GM18517 (cell line): ENCODE results near the gene PLCB1.

Experiments used
- ATAC-seq: cut with Tn5 transposase; IDR thresholded peaks from one replicate; pipeline ENCODE4 v1.9.1; 2021; ENCODE audit warnings: mild to moderate bottlenecking, moderate library complexity; ENCODE audit not compliant: unreplicated experiment

The PLCB1 gene

DNA sequence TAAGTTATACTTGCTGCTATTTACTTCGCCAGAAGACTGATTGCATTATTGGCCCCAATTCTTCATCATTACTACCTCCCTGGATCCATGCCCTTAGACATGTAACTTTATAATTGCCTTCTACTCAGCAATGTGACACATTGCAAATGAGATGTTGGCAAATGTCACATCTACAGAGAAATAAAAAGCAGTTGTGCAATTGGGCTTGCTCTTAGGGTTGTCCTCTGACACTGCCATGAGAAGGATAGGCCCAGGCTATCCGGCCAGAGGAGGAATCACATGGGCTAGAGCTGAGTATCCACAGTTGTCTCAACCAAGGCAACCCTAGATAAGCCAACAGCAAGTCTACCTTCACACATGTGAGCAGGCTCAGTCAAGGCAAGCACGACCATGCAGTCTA lies 447.0 kb downstream of the PLCB1 start:
- no peak for ATAC-seq

DNA sequence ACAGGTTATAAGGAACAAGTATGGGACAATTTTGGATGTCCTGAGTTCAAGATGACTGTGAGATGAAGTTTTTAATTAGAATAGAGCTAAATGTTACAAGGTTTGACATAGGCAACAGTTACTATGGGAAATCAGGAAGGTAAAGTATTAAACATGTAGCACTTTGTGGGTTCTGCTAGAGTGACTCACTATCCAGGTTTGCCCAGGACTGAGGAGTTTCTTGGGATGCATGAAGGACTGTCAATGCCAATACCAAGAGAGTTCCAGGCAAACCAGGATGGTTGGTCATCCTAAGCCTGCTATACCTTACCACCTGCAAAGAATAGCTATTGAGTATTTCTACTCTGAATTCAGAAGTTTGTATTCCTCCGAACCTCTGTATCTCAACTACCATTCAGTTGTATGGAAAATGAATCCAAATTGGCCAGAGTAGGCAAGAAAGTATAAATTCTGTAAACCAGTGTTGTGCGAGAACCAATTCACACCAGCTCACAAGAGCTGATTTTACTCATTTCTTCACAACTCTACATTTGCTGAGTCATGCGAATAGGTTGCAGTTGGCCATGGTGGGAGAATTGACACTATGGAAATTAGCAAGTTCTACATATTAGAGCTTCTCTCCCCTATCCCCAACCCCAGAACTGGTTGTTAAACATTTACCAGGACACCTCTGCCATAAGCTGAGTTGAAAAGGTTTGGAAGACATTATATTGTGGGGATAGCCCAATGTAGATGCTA lies 449.5 kb downstream of the PLCB1 start:
- ATAC-seq: no peak

DNA sequence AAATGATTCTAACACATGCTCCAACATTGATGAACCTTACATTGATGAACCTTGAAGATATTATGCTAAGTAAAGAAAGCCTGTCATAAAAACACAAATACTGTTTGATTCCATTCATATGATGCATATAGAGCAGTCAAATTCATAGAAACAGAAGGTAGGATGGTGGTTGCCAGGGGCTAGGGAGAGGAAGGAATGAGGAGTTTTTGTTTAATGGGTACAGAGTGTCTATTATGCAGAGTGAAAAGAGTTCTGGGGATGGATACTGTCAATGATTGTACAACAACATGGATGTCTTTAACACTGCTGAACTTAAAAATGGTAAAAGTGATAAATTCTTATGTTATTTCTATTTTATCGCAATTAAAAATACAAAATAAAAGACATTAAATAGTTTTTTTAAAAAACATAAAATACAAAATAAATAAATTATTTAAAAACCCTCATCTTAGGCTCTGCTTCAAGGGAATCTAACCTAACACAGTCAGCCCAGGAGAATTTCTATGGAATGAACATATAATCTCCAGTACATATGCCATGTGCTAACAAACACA lies 451.0 kb downstream of the PLCB1 start:
- ATAC-seq: no peak

DNA sequence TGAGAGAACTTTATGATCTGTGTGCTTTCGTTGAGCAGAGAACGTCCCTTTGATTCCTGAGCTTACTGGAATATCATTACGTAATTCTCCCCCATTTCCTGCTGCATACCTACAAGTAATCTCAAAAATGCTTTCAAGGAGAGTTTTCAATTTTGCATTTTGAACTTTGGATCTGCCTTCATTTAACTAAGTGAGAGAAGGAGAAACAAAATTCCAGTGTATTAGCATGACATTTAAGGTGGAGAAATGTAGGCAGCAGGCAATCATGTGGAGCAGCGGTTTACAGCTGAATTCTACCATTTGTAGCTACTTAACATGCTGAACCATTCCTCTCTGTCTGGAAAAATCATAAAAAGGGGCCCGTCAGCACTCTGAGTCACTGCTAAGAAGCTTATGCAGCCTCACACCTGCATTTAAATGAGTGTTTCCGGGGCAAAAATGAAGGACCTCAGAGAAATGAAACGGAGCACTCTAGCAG lies 451.5 kb downstream of the PLCB1 start:
- ATAC-seq: no peak

DNA sequence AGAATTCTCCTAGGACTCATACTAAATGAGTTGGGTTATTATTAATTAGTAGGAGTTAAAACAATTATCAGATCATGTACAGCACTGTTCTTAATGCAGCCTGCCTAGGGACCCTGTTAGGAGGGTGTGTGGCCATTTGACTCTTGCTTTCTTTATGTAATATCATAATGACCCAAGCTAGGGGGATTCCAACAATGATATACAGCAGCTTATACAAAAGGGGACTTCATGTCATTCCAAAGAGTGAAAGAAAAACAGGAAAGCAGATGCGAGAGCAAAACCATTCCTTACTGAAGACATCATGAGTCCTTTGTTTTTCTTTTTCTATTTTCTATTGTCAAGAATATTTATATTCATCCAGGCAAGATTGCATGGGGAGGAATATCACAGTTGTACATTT lies 455.2 kb downstream of the PLCB1 start:
- ATAC-seq: no peak

DNA sequence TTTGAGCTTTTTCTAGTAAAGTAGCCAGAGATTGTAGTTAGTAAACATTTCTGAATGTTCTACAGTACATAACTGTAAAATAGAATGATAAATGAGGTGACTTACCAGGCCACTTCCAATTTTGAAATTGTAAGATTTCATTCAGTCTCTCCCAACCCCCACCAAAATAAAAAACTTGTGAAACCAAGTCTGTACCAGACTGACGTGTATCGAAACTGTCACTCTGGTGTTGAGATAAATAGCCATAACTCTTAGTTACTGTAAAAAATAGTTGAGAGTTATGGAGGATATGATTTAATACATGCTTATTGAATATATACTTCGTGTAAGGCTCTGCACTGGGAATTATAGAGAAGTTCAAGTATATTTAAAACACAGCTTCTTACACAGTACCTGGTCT lies 455.7 kb downstream of the PLCB1 start:
- ATAC-seq: no peak

DNA sequence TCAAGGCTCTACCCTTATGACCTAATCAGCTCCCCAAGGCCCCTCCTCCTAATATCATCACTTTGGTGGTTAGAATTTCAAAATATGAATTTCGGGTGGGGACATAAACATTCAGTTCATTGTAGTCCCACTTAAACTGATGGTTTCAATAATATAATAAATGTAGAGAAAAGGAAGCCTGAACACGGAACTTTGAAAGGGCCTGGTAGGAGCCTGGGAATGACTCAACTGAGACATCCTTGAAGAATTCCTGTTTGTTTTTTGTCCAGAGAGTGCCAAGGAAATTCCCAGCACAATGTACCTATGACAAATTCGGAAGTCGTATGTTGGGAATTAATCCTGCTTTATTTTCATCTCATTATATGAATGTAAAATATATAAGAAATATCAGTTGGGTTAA lies 457.9 kb downstream of the PLCB1 start:
- no peak for ATAC-seq

DNA sequence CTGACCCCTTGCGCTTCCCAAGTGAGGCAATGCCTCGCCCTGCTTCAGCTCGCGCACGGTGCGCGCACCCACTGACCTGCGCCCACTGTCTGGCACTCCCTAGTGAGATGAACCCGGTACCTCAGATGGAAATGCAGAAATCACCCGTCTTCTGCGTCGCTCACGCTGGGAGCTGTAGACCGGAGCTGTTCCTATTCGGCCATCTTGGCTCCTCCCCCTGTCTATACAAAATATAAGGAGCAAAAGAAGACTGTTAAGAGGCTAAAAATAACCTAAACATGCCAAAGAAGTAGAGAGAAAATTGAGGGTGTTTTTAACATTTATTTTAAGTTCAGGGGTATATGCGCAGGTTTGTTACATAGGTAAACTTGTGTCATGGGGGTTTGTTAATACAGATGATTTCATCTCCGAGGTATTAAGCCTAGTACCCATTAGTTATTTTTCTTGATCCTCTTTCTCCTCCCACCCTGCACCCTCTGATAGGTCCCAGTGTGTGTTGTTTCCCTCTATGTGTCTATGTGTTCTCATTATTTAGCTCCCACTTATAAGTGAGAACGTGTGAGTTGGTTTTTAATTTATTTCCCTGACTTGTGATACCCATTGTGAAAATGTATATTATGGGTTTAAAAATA lies 469.0 kb downstream of the PLCB1 start:
- ATAC-seq: peak; percentile 8

DNA sequence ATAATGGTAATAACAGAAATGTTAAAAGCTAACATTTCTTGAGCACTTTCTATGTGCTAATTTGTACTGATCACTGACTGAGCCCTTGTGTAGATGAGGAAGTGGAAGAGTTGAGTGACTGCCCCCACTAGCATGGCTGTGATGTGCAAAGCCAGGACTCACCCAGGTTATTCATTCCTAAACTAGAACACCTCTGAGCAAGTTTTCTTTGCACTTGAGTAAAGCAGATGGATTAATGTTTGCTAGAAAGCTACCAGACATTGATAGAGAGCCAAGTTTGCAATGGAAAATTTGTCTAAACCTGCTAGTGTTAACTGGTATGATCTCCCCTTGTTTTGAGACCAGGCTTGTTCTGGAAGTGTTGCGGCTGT lies 469.5 kb downstream of the PLCB1 start:
- peak; percentile 82 for ATAC-seq

DNA sequence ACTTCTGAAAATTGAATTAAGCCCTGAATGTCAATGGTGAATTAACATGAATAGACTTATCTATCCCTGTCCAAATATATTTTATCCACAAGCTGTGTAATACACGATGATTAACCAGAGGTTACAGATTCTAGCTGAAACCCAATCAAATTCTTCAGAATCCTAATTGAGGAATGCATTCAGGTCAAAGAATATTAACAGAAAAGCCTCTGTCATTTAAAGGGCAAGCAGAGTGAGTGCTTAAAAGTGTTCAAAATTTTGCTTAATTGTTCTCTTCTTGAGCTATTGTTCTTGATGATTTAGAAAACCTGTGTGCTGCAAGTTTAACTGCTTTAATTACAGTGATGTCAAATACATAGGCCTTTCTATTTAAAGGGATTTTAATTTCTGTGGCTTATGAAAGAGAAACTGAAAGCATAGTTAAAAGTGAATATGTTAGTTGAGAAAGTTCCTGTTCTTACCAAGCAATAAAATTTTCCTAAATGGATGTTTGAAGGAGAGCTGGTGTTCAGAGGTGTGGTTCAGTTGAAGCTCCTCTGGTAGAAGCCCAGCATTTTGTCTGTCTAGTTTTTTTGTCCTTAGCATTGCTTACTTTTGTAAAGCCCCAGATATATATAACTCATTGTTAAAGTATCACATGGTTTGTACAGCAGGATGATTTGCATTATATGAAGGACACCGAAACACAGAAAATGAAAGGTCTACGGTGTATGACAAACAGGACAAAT lies 470.5 kb downstream of the PLCB1 start:
- peak; percentile 92 for ATAC-seq

DNA sequence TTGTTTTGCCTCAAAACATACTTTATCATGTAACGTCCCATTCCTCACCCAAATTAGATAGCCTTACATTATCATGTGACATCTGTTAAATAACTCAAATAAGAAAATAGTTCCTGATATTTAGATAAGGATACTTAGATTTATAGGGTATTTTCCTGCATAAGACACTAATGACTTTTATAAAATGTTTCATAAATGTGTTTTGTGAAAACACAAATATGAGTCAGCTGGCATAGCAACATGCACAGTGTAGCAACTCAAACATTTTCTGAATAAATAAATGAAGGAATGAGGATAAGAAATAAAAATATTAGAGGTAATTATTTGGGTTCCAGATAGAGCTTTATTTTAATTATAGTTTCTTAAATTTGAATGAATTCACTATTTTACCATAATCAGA lies 476.4 kb downstream of the PLCB1 start:
- no peak for ATAC-seq

DNA sequence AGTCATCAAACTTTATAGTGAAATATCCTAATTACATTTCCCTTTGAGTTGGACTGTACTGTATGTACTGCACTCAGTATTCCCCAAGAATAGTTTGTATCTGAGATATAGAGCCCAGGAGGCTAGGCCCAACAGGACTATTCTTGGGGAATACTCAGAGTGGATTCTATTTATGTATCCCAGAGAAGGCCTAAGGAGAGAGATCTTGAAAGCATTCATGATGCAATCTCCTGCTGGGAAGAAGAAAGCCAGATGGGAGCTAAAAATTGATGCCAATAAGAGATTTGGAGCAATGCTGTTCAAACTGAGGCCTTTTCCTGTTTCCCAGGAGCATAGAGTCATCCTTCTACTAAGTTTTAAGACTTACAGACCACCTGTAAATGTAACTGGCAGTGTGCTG lies 484.7 kb downstream of the PLCB1 start:
- ATAC-seq: no peak

DNA sequence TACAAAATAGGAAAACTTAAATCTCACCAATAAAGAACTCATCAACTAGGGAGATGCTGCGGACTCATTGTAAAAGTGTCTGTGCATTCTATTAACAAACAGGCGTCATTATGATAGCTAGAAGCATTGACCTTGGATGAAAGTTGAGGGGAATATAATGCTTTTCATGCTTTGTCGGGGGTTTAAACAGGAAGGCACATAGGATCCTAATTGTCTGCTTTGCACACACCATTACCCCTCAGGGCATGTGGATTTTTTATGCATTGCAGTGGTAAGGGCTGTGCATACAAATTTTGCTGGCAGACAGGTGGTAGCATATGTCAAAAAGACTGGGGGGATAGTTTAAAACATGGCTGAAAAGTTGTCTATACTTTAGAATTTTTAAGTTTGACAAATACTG lies 488.9 kb downstream of the PLCB1 start:
- no peak for ATAC-seq

DNA sequence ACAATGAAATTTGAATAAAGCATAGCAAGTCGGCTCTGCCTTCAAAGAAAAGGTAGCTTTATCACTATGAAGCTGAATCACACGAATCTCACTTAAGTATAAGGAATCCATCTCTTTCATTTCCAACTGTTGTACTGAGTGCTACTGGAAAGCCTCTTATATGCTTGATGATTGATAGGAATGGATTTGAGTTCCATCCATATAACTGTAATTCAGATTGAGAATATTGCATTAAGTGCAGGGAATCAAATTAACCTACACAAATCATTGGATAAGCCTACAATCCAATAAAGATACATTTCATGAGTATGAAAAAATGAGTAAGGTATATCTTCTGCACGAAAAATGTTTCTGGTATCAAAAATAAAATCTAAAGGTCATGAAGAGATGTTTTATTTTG lies 492.0 kb downstream of the PLCB1 start:
- no peak for ATAC-seq

DNA sequence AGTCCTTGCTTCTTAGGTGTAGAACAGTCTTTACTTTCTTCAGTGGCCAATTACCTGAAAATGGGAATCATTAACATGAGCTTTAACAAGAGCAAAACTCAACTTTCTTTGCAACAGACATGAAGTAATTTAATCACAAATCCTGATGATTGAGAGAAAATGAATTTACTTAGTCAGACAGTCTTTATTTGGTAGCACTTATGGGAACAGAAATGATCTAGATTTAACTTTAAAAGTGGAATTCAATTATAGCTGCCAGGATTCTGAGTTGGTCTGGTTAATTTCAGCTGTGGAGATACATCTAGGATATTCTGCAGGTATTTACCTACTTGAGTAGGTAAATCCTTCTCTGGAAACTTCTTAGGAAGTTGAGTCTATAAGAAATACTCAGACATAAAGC lies 492.6 kb downstream of the PLCB1 start:
- no peak for ATAC-seq

DNA sequence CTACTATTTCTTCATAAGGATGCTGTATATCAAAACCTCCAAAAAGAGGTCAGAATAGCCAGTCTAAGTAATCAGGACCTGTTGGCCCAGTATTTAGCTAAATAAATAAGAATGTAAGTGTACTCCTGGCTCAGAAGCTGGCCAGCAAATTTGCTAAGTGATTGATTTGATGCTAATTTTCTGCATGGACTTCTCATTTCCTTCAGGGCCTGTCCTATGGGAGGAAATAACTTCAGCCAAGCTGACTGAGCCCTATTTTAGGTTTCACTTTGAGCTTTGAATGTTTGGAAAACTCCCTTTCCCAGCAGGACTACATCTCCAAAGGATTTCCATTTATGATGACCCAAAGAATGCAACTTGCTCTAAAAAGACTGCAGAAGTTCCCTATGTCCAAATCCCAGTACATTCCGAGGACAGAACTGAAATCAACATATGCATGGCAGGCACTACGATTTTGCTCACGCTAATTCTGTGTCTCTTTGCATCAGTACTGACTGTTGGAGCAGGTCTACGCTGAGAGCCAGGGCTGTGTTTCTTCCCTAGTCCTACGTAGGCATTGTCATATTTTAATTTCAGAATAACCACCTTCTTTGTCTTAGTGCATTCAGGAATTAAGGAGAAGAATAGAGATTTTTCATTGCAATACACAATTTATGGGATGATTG lies 495.4 kb downstream of the PLCB1 start:
- ATAC-seq: no peak

DNA sequence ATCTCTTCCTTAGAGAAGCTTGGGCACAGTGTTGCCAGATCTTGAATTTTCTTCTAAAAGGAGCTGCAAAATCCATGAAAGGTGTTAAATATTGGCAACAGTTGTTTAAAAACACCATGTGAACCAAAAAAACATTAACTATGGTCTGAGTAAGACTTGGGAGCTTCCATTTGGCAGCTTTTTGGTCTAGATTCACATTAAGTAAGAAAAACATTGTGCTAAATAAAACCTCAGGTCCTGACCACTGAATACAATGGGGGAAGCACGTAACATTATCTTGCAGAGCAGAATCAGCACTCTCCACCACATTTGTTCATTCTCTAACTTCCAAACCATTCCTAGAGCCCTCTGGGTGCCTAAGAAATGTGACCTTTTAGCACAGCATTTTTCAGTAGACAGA lies 499.2 kb downstream of the PLCB1 start:
- no peak for ATAC-seq

DNA sequence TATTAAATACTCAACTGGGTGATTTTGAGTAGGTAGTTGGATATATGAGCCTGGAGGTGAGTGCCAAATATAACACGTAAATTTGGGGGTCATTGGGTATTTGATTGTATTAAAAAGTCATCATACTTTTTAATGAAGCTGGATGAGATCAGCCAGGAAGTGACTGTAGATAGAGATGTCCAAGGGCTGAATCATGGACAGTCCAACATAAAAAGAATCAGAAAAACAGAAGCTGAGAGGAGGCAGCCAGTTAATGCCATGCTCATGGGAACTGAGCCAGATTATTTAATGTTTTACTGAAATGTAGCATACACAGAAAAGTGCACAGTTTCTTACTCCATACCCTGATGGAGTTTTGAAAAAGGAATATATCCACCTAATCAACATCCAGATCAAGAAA lies 501.3 kb downstream of the PLCB1 start:
- ATAC-seq: no peak

DNA sequence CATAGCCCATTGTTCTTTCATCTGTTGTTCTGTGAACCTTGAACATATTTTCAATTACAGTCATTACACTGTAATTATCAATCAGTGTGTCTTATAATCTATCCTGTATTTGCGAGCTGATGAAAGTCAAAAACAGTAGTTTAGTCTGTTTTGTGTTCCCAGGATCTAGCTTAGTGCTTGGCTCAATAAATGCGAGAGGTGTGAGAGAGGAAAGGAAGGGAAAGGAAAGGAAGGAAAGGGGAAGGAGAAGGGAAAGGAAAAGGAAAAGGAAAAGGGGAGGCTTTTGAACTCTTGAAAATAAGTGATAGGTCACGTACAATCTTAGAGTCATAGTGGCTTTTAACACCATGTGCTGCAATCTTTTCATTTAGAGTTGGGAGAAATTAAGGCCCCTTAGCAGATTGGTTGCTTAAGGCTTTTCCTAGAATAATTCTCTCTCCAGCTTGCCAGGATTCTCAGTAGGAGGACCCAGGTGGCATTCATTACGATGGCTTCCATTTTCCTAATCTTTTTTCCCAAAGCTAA lies 503.0 kb downstream of the PLCB1 start:
- ATAC-seq: no peak

DNA sequence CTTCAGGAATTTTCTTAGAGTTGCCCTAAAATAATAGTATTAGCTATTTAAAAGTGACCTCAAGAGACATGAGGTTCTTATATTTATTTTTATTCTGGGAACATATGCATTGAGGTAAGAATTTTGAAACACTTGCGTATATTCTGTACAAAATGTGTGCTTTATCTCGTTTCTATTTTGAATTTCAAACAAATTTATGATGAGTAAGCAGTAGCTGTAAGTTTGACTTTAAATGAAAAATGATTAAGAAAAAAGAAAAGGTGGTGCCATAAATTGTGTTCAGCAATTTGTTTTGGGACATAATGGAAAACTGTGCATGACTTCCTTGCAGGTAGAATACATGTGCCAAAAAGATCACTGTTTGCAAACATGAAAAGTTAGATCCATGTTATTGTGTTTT lies 503.8 kb downstream of the PLCB1 start:
- no peak for ATAC-seq
